Thyroid gland (tissue), 4 donors: ENCODE data around the gene FPR1. TPM values are rescaled to one million over a fixed set of nuclear protein-coding genes. Genes with fewer than 3 reads are reported as not detected.

Experiments
- DNase-seq, 2 donors: peaks; one replicate each; pipeline ENCODE4 v3.0.0-alpha.2; 2019
- H3K27ac ChIP-seq, 3 donors: fragments of 200-600 bp; sonication (generic); 1 replicate in 2 of 3; 2 replicates in 1 of 3; pipeline ENCODE4 v1.5.1; 2016 to 2019; ENCODE audit warnings: mild to moderate bottlenecking in 1 of 3, moderate library complexity in 1 of 3
- H3K27me3 ChIP-seq: fragments of 200-600 bp; sonication (generic); one replicate; pipeline ENCODE4 v1.5.1; 2019
- H3K36me3 ChIP-seq, 2 donors: fragments of 200-600 bp; sonication (generic); one replicate each; pipeline ENCODE4 v1.5.1; 2016 to 2019
- H3K4me1 ChIP-seq, 2 donors: fragments of 200-600 bp; sonication (generic); one replicate each; pipeline ENCODE4 v1.5.1; 2017 to 2019
- H3K4me3 ChIP-seq, 3 donors: fragments of 200-600 bp; sonication (generic); replicated peaks in 1 of 3; 1 replicate in 2 of 3; 2 replicates in 1 of 3; pipeline ENCODE4 v1.5.1; 2016; ENCODE audit warnings: mild to moderate bottlenecking in 1 of 3
- H3K9me3 ChIP-seq: fragments of 200-600 bp; sonication (generic); one replicate; pipeline ENCODE4 v1.5.1; 2017
- CTCF ChIP-seq, 6 experiments: fragments of 200-600 bp in 3 of 6; fragments of 450-650 bp in 3 of 6; sonication (generic) in 3 of 6; IDR thresholded peaks; one replicate each; pipeline ENCODE4 v1.5.1; 2016 to 2019; ENCODE audit warnings: antibody characterized with exemption in 6 of 6, mild to moderate bottlenecking in 2 of 6, inconsistent platforms in 1 of 6, moderate library complexity in 1 of 6
- POLR2A ChIP-seq, 2 donors: fragments of 450-650 bp; IDR thresholded peaks; one replicate each; pipeline ENCODE4 v1.6.1; 2017; ENCODE audit warnings: antibody characterized with exemption in 2 of 2, mild to moderate bottlenecking in 2 of 2, moderate library complexity in 1 of 2
- WGBS, 2 donors: methylation state at CpG; one replicate each; pipeline ENCODE4 v1.1.5; 2017; 5-methylcytosine and 5-hydroxymethylcytosine counted together
- intact Hi-C: fragments of 100-400 bp; cut with DNase I; formaldehyde crosslinking; loops from one replicate; pipeline ENCODE4 v1.15.1; 2023
- total RNA-seq, 4 donors: library from RNA; depleted of rRNA; stranded (reverse); fragments of >200 nt; gene quantifications; one replicate each; pipeline ENCODE4 v1.2.3, GENCODE V29; 2016

Gene FPR1
- total RNA-seq, 4 donors from 2014 or later: 1.7 to 5.8 (median 3.3) TPM

- no peaks in the 10 kb centered on the region for H3K9me3 ChIP-seq
- intact Hi-C loops: no loop called here
- DNase-seq: no peak
- no peak overlapping the region for H3K4me3 ChIP-seq
- no peaks in the 10 kb centered on the region for H3K36me3 ChIP-seq
- TF ChIP-seq POLR2A (IDR thresholded peaks at IDR 0.05) (no peak), CTCF (IDR thresholded peaks at IDR 0.05) (no peak)
- no peaks in the 10 kb centered on the region for H3K4me1 ChIP-seq
- H3K27ac ChIP-seq: no peak overlapping the region
- 73 to 78% methylated on average over 2 of the region's 2 CpGs for WGBS, 2 donors
- no peaks in the 10 kb centered on the region for H3K27me3 ChIP-seq
Observed at GRCh38 chr19:51792932-51793331, 41.3 kb upstream of the FPR1 start.

GRCh38 chr19:51789061-51789795 is 37.5 kb upstream of the FPR1 start:
- no peak for DNase-seq
- H3K27me3 ChIP-seq: no peaks in the 10 kb centered on the region
- H3K4me1 ChIP-seq: no peaks in the 10 kb centered on the region
- no peaks in the 10 kb centered on the region for H3K36me3 ChIP-seq
- 82 to 89% methylated on average over 5 to 6 of the region's 6 CpGs for WGBS, 2 donors
- no peak overlapping the region for H3K27ac ChIP-seq
- no peak overlapping the region for H3K4me3 ChIP-seq
- no peaks in the 10 kb centered on the region for H3K9me3 ChIP-seq
- intact Hi-C loops: no loop called here
- no peak for TF ChIP-seq POLR2A (IDR thresholded peaks at IDR 0.05)
- TF ChIP-seq CTCF (IDR thresholded peaks at IDR 0.05): no peak

- intact Hi-C loops: no loop called here
- no peak overlapping the region for H3K27ac ChIP-seq
- no peak overlapping the region for H3K4me3 ChIP-seq
- 61 to 72% methylated on average over 2 of the region's 2 CpGs for WGBS, 2 donors
- DNase-seq: no peak
- no peaks in the 10 kb centered on the region for H3K36me3 ChIP-seq
- TF ChIP-seq POLR2A (IDR thresholded peaks at IDR 0.05): no peak
- no peak for TF ChIP-seq CTCF (IDR thresholded peaks at IDR 0.05)
- no peaks in the 10 kb centered on the region for H3K27me3 ChIP-seq
- no peaks in the 10 kb centered on the region for H3K9me3 ChIP-seq
- H3K4me1 ChIP-seq: no peaks in the 10 kb centered on the region
Observed at GRCh38 chr19:51788029-51788428, 36.4 kb upstream of the FPR1 start.

GRCh38 chr19:51786646-51787494 is 35.2 kb upstream of the FPR1 start:
- WGBS, 2 donors: 55 to 69% methylated on average over 6 of the region's 6 CpGs
- no peak for DNase-seq
- Histone ChIP-seq H3K27me3 (no peaks in the 10 kb centered on the region), H3K4me1 (no peaks in the 10 kb centered on the region), H3K4me3 (no peak overlapping the region), H3K9me3 (no peaks in the 10 kb centered on the region), H3K27ac (no peak overlapping the region), H3K36me3 (no peaks in the 10 kb centered on the region)
- intact Hi-C loops: no loop called here
- TF ChIP-seq CTCF (IDR thresholded peaks at IDR 0.05) (no peak), POLR2A (IDR thresholded peaks at IDR 0.05) (no peak)
